ENCODE results near the gene FRYL. TPM values are rescaled to one million over a fixed set of nuclear protein-coding genes. Genes with fewer than 3 reads are reported as not detected.

Gene FRYL
- total RNA-seq, 6 experiments from 2014 or later, result 15.9 to 27.2 (median 23.3) TPM

DNA sequence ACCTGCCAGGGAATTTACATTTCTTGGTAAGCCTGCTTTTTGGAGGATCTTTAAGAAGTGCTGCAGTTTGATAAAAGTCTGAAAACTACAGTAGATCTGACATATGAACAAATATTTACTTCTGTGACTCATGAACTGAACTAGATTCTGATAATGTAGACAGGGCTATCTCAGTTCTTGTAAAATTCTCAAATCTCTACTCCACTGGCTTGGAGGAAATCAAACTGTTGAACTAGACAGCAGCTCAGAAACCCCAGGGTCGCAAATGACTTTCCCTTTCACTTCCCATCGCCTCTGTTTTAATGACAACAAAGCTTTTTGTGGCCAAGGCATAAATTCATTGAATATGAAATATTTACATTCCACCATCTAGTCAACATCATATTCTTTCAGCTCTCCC is 35.4 kb upstream of the FRYL start:
- H3K27ac ChIP-seq, result no peak overlapping the region

GRCh38 chr4:48813964-48814363 is 33.9 kb upstream of the FRYL start:
- H3K9me3 ChIP-seq, result no peaks in the 10 kb centered on the region
- no peaks in the 10 kb centered on the region for H3K4me1 ChIP-seq
- H3K4me3 ChIP-seq, result no peak overlapping the region
- intact Hi-C loops (cut with DNase I), result no loop called here
- H3K27ac ChIP-seq, result no peak overlapping the region
- no peaks in the 10 kb centered on the region for H3K36me3 ChIP-seq
- no peak for TF ChIP-seq POLR2A (IDR thresholded peaks at IDR 0.05)
- TF ChIP-seq, protein P1, sequence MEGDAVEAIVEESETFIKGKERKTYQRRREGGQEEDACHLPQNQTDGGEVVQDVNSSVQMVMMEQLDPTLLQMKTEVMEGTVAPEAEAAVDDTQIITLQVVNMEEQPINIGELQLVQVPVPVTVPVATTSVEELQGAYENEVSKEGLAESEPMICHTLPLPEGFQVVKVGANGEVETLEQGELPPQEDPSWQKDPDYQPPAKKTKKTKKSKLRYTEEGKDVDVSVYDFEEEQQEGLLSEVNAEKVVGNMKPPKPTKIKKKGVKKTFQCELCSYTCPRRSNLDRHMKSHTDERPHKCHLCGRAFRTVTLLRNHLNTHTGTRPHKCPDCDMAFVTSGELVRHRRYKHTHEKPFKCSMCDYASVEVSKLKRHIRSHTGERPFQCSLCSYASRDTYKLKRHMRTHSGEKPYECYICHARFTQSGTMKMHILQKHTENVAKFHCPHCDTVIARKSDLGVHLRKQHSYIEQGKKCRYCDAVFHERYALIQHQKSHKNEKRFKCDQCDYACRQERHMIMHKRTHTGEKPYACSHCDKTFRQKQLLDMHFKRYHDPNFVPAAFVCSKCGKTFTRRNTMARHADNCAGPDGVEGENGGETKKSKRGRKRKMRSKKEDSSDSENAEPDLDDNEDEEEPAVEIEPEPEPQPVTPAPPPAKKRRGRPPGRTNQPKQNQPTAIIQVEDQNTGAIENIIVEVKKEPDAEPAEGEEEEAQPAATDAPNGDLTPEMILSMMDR (IDR thresholded peaks at IDR 0.05), result no peak
- no peaks in the 10 kb centered on the region for H3K27me3 ChIP-seq
- WGBS (ENCODE audit: insufficient coverage, low coverage, low lambda C conversion rate, missing lambda C conversion rate), result 86% methylated on average over 1 of the region's 1 CpG
- ATAC-seq (no peak), DNase-seq (no peak)

More for the DNA sequence above, 35.4 kb upstream of the FRYL start:
- H3K27me3 ChIP-seq, result no peaks in the 10 kb centered on the region
- H3K9me3 ChIP-seq, result no peaks in the 10 kb centered on the region
- H3K4me3 ChIP-seq, result no peak overlapping the region
- TF ChIP-seq POLR2A (IDR thresholded peaks at IDR 0.05), result no peak
- TF ChIP-seq, protein P1 (IDR thresholded peaks at IDR 0.05), result no peak
- H3K36me3 ChIP-seq, result no peaks in the 10 kb centered on the region
- peak in 1 of 4 donors; percentile 42 for ATAC-seq
- no peak for DNase-seq
- no peaks in the 10 kb centered on the region for H3K4me1 ChIP-seq
- intact Hi-C loops (cut with DNase I), result no loop called here
- WGBS (ENCODE audit: insufficient coverage, low coverage, low lambda C conversion rate, missing lambda C conversion rate), result 53% methylated on average over 2 of the region's 2 CpGs

DNA sequence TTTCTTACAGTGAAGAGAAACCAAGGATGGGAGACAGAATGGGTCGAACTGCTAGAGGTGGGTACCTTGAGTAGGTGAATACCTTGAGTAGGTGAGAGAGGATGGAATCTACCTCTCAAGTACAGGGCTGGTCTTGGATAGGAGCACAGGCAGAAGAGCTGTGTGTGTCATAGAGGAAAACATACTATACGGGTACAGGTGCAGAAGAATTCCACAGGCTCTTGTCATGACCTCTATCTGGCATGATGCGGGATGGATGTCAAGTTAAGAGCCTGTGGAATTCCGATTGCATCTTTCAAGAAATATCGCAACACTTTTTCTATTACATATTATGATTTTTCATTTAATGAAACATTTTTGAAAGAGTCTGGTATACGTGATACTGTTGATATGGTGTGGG is 32.8 kb upstream of the FRYL start:
- H3K4me3 ChIP-seq, result no peak overlapping the region
- 69% methylated on average over 6 of the region's 6 CpGs for WGBS (ENCODE audit: insufficient coverage, low coverage, low lambda C conversion rate, missing lambda C conversion rate)

GRCh38 chr4:48804584-48805301 is 24.7 kb upstream of the FRYL start:
- peaks cover 0 to 6% (median 0%) of the 10 kb centered on the region in 4 donors for H3K4me1 ChIP-seq
- peak in 1 of 3 donors; percentile 54 for DNase-seq
- H3K27ac ChIP-seq, result peak overlapping the region; percentile 20 to 51 (median 38)
- H3K27me3 ChIP-seq, result no peaks in the 10 kb centered on the region
- no peaks in the 10 kb centered on the region for H3K36me3 ChIP-seq
- peak overlapping the region in 1 of 3 donors; percentile 32 for H3K4me3 ChIP-seq
- intact Hi-C loops (cut with DNase I), result no loop called here
- H3K9me3 ChIP-seq, result no peaks in the 10 kb centered on the region
- TF ChIP-seq, protein P1 (IDR thresholded peaks at IDR 0.05), result no peak
- peak; percentile 51 for TF ChIP-seq POLR2A (IDR thresholded peaks at IDR 0.05)
- ATAC-seq, result peak; percentile 88 to 98 (median 92)
- 31% methylated on average over 7 of the region's 8 CpGs for WGBS (ENCODE audit: insufficient coverage, low coverage, low lambda C conversion rate, missing lambda C conversion rate)

More for the DNA sequence above, 32.8 kb upstream of the FRYL start:
- Histone ChIP-seq H3K4me1 (no peaks in the 10 kb centered on the region), H3K36me3 (no peaks in the 10 kb centered on the region), H3K27me3 (no peaks in the 10 kb centered on the region), H3K27ac (no peak overlapping the region), H3K9me3 (no peaks in the 10 kb centered on the region)
- DNase-seq (no peak), ATAC-seq (no peak)
- intact Hi-C loops (cut with DNase I), result no loop called here
- TF ChIP-seq POLR2A (IDR thresholded peaks at IDR 0.05), result no peak
- TF ChIP-seq, protein P1 (IDR thresholded peaks at IDR 0.05), result no peak

Data from right lobe of liver (tissue), 6 donors.